C4-2B (cell line): Measurements from ENCODE around the gene OSBPL5.

Experiments
- CTCF ChIP-seq: fragments of 450-650 bp; conservative IDR thresholded peaks from 2 replicates; pipeline ENCODE4 v1.5.1; 2017; ENCODE audit warnings: mild to moderate bottlenecking
- ZFX ChIP-seq: fragments of 450-650 bp; IDR thresholded peaks from 2 replicates; pipeline ENCODE4 v1.6.1; 2017

- TF ChIP-seq CTCF (no peak), ZFX (no peak)
These were observed 39.3 kb upstream of the OSBPL5 start for GRCh38 chr11:3204141-3205015.
